ENCODE measurements around the gene HSPB9.

DNA sequence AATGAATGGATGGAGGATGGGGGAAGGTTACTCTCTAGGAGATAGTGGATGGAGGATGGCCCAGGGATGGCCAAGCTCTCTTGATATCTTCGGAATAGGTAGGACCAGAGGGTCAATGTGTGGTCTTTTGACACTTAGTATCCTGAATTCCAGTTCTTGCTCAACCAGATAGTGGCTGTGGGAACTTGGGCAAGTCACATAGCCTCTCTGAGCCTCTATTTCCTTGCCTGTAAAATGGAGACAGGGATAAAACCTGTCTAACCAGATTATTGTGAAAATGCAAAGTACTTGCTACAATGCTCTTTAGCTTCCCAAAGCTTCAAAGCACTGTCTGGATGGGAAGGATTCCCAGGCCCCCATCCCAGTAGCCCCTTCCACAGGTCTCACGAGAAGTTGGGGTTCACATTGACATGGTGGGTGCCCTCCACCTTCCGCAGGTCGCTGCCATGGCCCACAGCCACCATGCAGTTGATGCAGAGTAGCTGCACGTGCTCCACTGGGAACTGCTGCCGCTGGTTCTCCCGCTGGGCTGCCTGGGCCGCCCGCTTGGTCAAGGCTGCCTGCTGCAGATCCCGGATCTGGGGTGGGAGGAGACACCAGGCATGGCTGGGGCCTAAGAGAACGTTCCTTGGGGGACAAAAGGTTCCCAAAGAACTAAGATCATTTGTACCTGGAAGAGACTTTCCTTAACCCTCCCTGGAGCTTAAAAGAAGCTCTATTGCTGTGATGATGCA lies 19.2 kb upstream of the HSPB9 start:
- TF ChIP-seq POLR2A (IDR thresholded peaks at IDR 0.05), result no peak
- TF ChIP-seq, protein P1, sequence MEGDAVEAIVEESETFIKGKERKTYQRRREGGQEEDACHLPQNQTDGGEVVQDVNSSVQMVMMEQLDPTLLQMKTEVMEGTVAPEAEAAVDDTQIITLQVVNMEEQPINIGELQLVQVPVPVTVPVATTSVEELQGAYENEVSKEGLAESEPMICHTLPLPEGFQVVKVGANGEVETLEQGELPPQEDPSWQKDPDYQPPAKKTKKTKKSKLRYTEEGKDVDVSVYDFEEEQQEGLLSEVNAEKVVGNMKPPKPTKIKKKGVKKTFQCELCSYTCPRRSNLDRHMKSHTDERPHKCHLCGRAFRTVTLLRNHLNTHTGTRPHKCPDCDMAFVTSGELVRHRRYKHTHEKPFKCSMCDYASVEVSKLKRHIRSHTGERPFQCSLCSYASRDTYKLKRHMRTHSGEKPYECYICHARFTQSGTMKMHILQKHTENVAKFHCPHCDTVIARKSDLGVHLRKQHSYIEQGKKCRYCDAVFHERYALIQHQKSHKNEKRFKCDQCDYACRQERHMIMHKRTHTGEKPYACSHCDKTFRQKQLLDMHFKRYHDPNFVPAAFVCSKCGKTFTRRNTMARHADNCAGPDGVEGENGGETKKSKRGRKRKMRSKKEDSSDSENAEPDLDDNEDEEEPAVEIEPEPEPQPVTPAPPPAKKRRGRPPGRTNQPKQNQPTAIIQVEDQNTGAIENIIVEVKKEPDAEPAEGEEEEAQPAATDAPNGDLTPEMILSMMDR (IDR thresholded peaks at IDR 0.05), result no peak
- TF ChIP-seq EP300 (IDR thresholded peaks at IDR 0.05), result no peak
